Tibial artery (tissue), 4 donors: Measurements from ENCODE around the gene FAM199X.
A peak's percentile ranks its signal among the peaks of the same experiment; 100 is the strongest.

ENCODE experiments used
- DNase-seq, 2 donors: peaks; one replicate each; pipeline ENCODE4 v3.0.0-alpha.2; 2019
- H3K27ac ChIP-seq, 2 donors: fragments of 200-600 bp; sonication (generic) in 1 of 2; 1 replicate in 1 of 2; 2 replicates in 1 of 2; pipeline ENCODE4 v1.5.1; 2018 to 2019; ENCODE audit warnings: mild to moderate bottlenecking in 1 of 2
- H3K27me3 ChIP-seq, 2 donors: fragments of 200-600 bp; sonication (generic) in 1 of 2; one replicate each; pipeline versions ENCODE4 v1.5.1 to v1.6.0; 2016 to 2019
- H3K36me3 ChIP-seq, 3 donors: fragments of 200-600 bp; sonication (generic) in 2 of 3; one replicate each; pipeline ENCODE4 v1.5.1; 2016 to 2019; ENCODE audit warnings: mild to moderate bottlenecking in 2 of 3
- H3K4me1 ChIP-seq, 4 donors: fragments of 200-600 bp; sonication (generic) in 2 of 4; 1 replicate in 3 of 4; 2 replicates in 1 of 4; pipeline ENCODE4 v1.5.1; 2016 to 2019
- H3K4me3 ChIP-seq, 2 donors: fragments of 200-600 bp; sonication (generic) in 1 of 2; 1 replicate in 1 of 2; 2 replicates in 1 of 2; pipeline ENCODE4 v1.5.1; 2018 to 2019; ENCODE audit warnings: mild to moderate bottlenecking in 2 of 2
- H3K9me3 ChIP-seq, 3 donors: fragments of 200-600 bp; sonication (generic) in 1 of 3; one replicate each; pipeline ENCODE4 v1.5.1; 2016 to 2019
- CTCF ChIP-seq, 2 experiments: fragments of 200-600 bp in 1 of 2; fragments of 450-650 bp in 1 of 2; IDR thresholded peaks; one replicate each; pipeline ENCODE4 v1.5.1; 2017 to 2019; ENCODE audit warnings: antibody characterized with exemption in 2 of 2, mild to moderate bottlenecking in 1 of 2, moderate library complexity in 1 of 2
- intact Hi-C: fragments of 100-400 bp; cut with DNase I; formaldehyde crosslinking; loops from one replicate; pipeline ENCODE4 v1.15.0; 2023; ENCODE audit warnings: low total_unique reads

The FAM199X gene

GRCh38 chrX:104130808-104131207 lies 35.4 kb upstream of the FAM199X start:
- no peak for DNase-seq
- no peaks in the 10 kb centered on the region for H3K9me3 ChIP-seq
- H3K27ac ChIP-seq, result peak overlapping the region in 1 of 2 donors; percentile 30
- H3K36me3 ChIP-seq, result peaks cover 0 to 7% (median 0%) of the 10 kb centered on the region in 3 donors
- intact Hi-C loops, result no loop called here
- H3K27me3 ChIP-seq, result no peaks in the 10 kb centered on the region
- TF ChIP-seq CTCF (IDR thresholded peaks at IDR 0.05), result no peak
- H3K4me3 ChIP-seq, result no peak overlapping the region
- peaks cover 0 to 13% (median 0%) of the 10 kb centered on the region in 4 donors for H3K4me1 ChIP-seq

GRCh38 chrX:104134583-104135261 lies 31.5 kb upstream of the FAM199X start:
- intact Hi-C loops, result no loop called here
- Histone ChIP-seq H3K27ac (peak overlapping the region; percentile 72 to 81), H3K9me3 (no peaks in the 10 kb centered on the region), H3K4me3 (no peak overlapping the region), H3K4me1 (peaks cover 0 to 16% (median 0%) of the 10 kb centered on the region in 4 donors), H3K27me3 (no peaks in the 10 kb centered on the region), H3K36me3 (peaks cover 0 to 7% (median 0%) of the 10 kb centered on the region in 3 donors)
- no peak for TF ChIP-seq CTCF (IDR thresholded peaks at IDR 0.05)
- DNase-seq, result no peak

- no peak for DNase-seq
- H3K36me3 ChIP-seq, result no peaks in the 10 kb centered on the region
- intact Hi-C loops, result no loop called here
- H3K4me3 ChIP-seq, result peak overlapping the region in 1 of 2 donors; percentile 44
- peaks cover 0 to 14% (median 0%) of the 10 kb centered on the region in 4 donors for H3K4me1 ChIP-seq
- H3K9me3 ChIP-seq, result no peaks in the 10 kb centered on the region
- no peaks in the 10 kb centered on the region for H3K27me3 ChIP-seq
- peak overlapping the region; percentile 72 to 81 for H3K27ac ChIP-seq
- TF ChIP-seq CTCF (IDR thresholded peaks at IDR 0.05), result no peak
Measured at GRCh38 chrX:104135677-104136076, 30.6 kb upstream of the FAM199X start.

GRCh38 chrX:104136241-104137019 lies 29.8 kb upstream of the FAM199X start:
- peak; percentile 58 to 67 for TF ChIP-seq CTCF (IDR thresholded peaks at IDR 0.05)
- Histone ChIP-seq H3K4me1 (peaks cover 0 to 14% (median 0%) of the 10 kb centered on the region in 4 donors), H3K36me3 (no peaks in the 10 kb centered on the region), H3K27me3 (no peaks in the 10 kb centered on the region), H3K9me3 (no peaks in the 10 kb centered on the region), H3K27ac (peak overlapping the region; percentile 72 to 81), H3K4me3 (peak overlapping the region; percentile 44 to 50)
- DNase-seq, result peak; percentile 48 to 72
- intact Hi-C loops, result no loop called here

GRCh38 chrX:104137496-104137895 lies 28.8 kb upstream of the FAM199X start:
- no peaks in the 10 kb centered on the region for H3K36me3 ChIP-seq
- no peaks in the 10 kb centered on the region for H3K9me3 ChIP-seq
- TF ChIP-seq CTCF (IDR thresholded peaks at IDR 0.05), result no peak
- DNase-seq, result no peak
- intact Hi-C loops, result no loop called here
- H3K4me1 ChIP-seq, result peaks cover 0 to 14% (median 0%) of the 10 kb centered on the region in 4 donors
- H3K27me3 ChIP-seq, result no peaks in the 10 kb centered on the region
- no peak overlapping the region for H3K4me3 ChIP-seq
- H3K27ac ChIP-seq, result no peak overlapping the region
